KOPT-K1 (cell line): ENCODE data around the gene DPYSL5.

ENCODE experiments used
- H3K27ac ChIP-seq: fragments of 200-600 bp; sonication (generic); 2 replicates; pipeline ENCODE4 v1.5.1; 2016; ENCODE audit warnings: antibody characterized with exemption, mild to moderate bottlenecking, low read depth, low read length; ENCODE audit not compliant: poor library complexity, severe bottlenecking
- H3K36me3 ChIP-seq: fragments of 200-600 bp; sonication (generic); 2 replicates; pipeline ENCODE4 v1.5.1; 2017; ENCODE audit warnings: antibody characterized with exemption, mild to moderate bottlenecking, low read length, moderate library complexity; ENCODE audit not compliant: insufficient read depth
- H3K9me3 ChIP-seq: fragments of 200-600 bp; sonication (generic); 2 replicates; pipeline ENCODE4 v1.5.1; 2017; ENCODE audit warnings: antibody characterized with exemption, low read length, mild to moderate bottlenecking; ENCODE audit not compliant: insufficient read depth, poor library complexity, severe bottlenecking

DPYSL5 gene

GRCh38 chr2:26897807-26898479 lies 50.0 kb downstream of the DPYSL5 start:
- H3K36me3 ChIP-seq, result no peaks in the 10 kb centered on the region
- no peak overlapping the region for H3K27ac ChIP-seq
- peaks cover 24% of the 10 kb centered on the region for H3K9me3 ChIP-seq

GRCh38 chr2:26898480-26899078 lies 50.6 kb downstream of the DPYSL5 start:
- no peak overlapping the region for H3K27ac ChIP-seq
- H3K9me3 ChIP-seq, result peaks cover 24% of the 10 kb centered on the region
- H3K36me3 ChIP-seq, result no peaks in the 10 kb centered on the region

- Histone ChIP-seq H3K36me3 (no peaks in the 10 kb centered on the region), H3K27ac (no peak overlapping the region), H3K9me3 (peaks cover 18% of the 10 kb centered on the region)
These were observed 51.7 kb downstream of the DPYSL5 start for GRCh38 chr2:26899500-26900164.

- no peak overlapping the region for H3K27ac ChIP-seq
- no peaks in the 10 kb centered on the region for H3K36me3 ChIP-seq
- H3K9me3 ChIP-seq, result peaks cover 7% of the 10 kb centered on the region
These were observed 52.9 kb downstream of the DPYSL5 start for GRCh38 chr2:26900831-26901321.

DNA sequence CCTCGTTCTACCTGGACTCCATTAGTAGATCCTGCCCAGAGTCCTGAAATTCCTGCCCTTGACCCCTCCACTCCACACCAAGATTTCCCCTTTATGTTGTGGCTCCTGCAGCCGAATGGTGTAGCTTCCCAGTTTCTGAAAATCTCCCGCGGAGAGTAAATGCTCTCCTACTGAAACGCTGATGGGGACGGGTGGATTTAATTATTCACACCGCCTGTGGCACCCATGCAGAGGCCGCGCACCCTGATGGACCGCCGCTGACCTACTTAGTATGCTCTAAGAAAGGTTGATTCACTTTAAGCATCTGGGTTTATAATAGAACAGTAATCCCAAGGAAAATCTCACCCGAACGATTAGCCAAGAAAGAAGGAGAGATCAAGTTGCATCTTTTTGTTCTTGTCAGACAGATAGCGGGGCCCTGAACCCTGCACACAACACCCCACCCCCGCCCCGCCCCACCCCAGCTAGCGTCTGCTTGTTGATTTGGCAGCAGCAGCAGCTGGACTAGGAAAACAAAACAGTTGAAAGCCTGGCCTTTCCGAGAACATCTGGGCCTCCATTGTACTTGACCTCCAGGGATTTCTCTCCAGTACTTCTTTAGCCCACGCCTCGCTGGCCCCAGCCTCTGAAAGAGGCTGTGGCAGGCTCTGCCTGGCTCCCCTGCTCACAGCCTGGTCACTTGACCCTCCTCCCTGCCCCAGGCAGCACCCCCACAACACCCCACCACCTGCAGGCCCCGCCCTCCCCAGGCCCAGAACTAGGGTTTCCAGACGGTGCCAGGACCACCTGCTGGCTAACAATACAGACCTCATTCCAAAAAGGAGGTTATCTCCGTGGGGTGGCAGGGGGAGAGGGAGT lies 53.6 kb downstream of the DPYSL5 start:
- no peak overlapping the region for H3K27ac ChIP-seq
- no peaks in the 10 kb centered on the region for H3K36me3 ChIP-seq
- H3K9me3 ChIP-seq, result peaks cover 4% of the 10 kb centered on the region

- Histone ChIP-seq H3K36me3 (no peaks in the 10 kb centered on the region), H3K9me3 (no peaks in the 10 kb centered on the region), H3K27ac (no peak overlapping the region)
These were observed 55.7 kb downstream of the DPYSL5 start for GRCh38 chr2:26903676-26904075.

GRCh38 chr2:26904839-26905238 lies 56.9 kb downstream of the DPYSL5 start:
- no peaks in the 10 kb centered on the region for H3K36me3 ChIP-seq
- H3K9me3 ChIP-seq, result no peaks in the 10 kb centered on the region
- no peak overlapping the region for H3K27ac ChIP-seq

GRCh38 chr2:26905341-26906198 lies 57.6 kb downstream of the DPYSL5 start:
- Histone ChIP-seq H3K9me3 (peaks cover 6% of the 10 kb centered on the region), H3K27ac (no peak overlapping the region), H3K36me3 (no peaks in the 10 kb centered on the region)

DNA sequence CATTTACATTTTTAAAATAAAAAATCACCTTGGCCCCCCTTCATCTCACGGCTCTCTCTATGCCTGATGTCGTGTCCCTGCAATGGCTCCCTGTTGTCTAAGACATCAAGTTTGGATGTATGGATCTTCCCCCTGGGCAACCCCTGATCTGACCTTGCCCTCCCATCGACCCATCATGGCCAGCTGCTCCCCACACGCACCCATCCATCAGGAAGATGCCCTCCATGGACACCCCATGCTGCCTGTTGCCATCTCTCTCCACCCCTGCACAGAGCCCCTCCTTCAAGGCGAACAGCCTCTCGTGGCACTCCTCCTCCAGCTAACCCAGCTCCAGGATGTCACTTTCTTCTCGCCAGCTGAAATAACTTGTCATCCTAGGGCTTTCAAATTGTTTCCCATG lies 59.5 kb downstream of the DPYSL5 start:
- H3K9me3 ChIP-seq, result peaks cover 7% of the 10 kb centered on the region
- no peaks in the 10 kb centered on the region for H3K36me3 ChIP-seq
- H3K27ac ChIP-seq, result no peak overlapping the region

DNA sequence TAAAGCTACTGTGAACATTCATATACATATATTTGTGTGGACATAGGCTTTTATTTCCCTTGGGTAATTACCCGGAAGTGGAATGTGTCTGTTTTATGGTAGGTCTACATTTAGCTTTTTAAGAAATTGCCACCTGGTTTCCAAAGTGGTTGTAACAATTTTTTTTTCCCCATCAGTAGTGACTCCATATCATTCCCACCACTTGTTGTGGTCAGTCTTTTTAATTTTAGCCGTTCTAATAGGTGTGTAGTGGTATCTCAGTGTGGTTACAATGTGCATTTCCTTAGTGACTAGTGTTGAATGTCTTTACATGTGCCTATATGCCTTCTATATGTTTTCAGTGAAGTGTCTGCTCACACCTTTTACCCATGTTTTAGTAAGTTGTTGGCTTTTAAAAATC lies 62.2 kb downstream of the DPYSL5 start:
- Histone ChIP-seq H3K27ac (no peak overlapping the region), H3K36me3 (no peaks in the 10 kb centered on the region), H3K9me3 (peaks cover 7% of the 10 kb centered on the region)

DNA sequence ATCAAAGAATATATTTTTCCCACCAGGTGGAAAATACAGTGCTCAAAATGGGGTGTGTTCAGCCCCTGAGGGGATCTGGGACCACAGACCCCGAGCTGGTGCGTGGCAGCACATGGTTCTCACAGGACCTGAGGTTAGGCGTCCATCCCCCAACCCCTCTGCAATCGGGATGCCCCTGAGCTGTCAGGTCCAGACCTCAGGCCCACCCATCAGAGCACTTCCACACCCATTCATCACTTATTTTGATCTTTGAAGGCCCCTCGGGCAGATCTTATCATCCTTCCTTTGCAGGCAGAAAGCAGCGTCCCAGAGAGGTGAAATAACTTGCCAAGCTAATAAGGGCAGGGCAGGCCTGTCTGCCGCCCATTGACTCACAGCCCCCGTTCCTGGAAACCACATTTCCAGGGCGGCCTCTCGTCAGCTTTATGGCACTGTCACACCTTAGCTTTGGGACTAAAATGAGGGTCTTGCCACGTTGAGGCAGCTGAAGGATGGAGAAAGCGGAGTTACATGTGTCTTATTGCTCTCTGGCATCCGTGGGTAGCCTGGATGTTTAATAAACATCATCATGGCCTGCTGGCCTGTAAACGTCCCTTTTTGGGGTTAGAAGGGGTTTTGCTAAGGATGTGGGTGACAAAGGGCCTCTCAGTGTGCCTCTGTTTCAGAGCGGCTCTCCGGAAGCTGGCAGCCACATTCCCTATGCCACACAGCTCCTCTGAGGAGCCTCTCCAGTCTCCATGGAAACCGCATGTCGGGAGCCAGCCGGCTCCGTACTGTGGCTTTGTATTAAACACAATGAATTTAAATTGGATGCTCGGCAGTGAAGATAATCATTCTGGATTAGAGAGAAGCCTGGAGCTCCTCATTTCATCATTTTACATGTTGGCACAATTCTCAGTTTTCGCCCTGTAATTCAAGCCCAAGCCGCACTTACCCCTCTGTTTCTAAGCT lies 64.3 kb downstream of the DPYSL5 start:
- Histone ChIP-seq H3K36me3 (no peaks in the 10 kb centered on the region), H3K27ac (no peak overlapping the region), H3K9me3 (peaks cover 7% of the 10 kb centered on the region)

DNA sequence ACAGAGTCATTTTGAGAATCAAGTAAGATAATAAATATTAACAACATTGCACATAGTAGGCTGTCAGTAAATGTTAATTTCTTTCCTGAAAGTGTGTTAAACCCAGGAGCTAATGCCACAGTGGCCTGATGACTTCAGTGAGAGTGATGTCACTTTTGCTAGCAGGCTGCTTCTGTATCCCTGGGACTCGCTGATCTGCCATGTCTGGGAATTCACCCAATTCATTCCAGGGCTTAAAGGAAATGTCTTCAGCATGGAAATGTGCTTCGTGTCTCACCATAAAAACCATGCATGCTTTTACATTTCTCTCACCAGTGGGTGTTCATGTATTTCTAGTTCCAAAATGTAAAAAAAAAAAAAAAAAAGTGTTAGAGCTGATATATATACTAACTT lies 65.7 kb downstream of the DPYSL5 start:
- H3K36me3 ChIP-seq, result no peaks in the 10 kb centered on the region

GRCh38 chr2:26913999-26914658 lies 66.2 kb downstream of the DPYSL5 start:
- no peaks in the 10 kb centered on the region for H3K36me3 ChIP-seq
- H3K9me3 ChIP-seq, result peaks cover 7% of the 10 kb centered on the region
- no peak overlapping the region for H3K27ac ChIP-seq

More for the DNA sequence above, 65.7 kb downstream of the DPYSL5 start:
- peaks cover 7% of the 10 kb centered on the region for H3K9me3 ChIP-seq
- H3K27ac ChIP-seq, result no peak overlapping the region
